Central memory CD4-positive, alpha-beta T cell (primary cell): ENCODE data around the gene DLGAP1.
A peak's percentile ranks its signal among the peaks of the same experiment; 100 is the strongest.

Source experiments
- DNase-seq: peaks from one replicate; pipeline ENCODE4 v3.0.0; 2022

Gene DLGAP1

GRCh38 chr18:3552305-3552704 is 902.8 kb downstream of the DLGAP1 start:
- no peak for DNase-seq

GRCh38 chr18:3547891-3548615 is 907.1 kb downstream of the DLGAP1 start:
- DNase-seq = no peak

- no peak for DNase-seq
Observed at GRCh38 chr18:3546106-3546505, 909.0 kb downstream of the DLGAP1 start.

- no peak for DNase-seq
Observed at GRCh38 chr18:3544537-3544936, 910.6 kb downstream of the DLGAP1 start.

- no peak for DNase-seq
Observed at GRCh38 chr18:3541549-3542386, 913.3 kb downstream of the DLGAP1 start.

GRCh38 chr18:3540805-3541548 is 914.1 kb downstream of the DLGAP1 start:
- no peak for DNase-seq

- no peak for DNase-seq
Observed at GRCh38 chr18:3538954-3539617, 916.0 kb downstream of the DLGAP1 start.

GRCh38 chr18:3538456-3538855 is 916.7 kb downstream of the DLGAP1 start:
- no peak for DNase-seq

- no peak for DNase-seq
Observed at GRCh38 chr18:3530807-3531206, 924.3 kb downstream of the DLGAP1 start.

- no peak for DNase-seq
Observed at GRCh38 chr18:3529601-3530000, 925.5 kb downstream of the DLGAP1 start.

GRCh38 chr18:3529077-3529476 is 926.0 kb downstream of the DLGAP1 start:
- no peak for DNase-seq

- DNase-seq = no peak
Observed at GRCh38 chr18:3528231-3528630, 926.9 kb downstream of the DLGAP1 start.

- DNase-seq = no peak
Observed at GRCh38 chr18:3526421-3527354, 928.4 kb downstream of the DLGAP1 start.

GRCh38 chr18:3525870-3526420 is 929.2 kb downstream of the DLGAP1 start:
- DNase-seq = peak; percentile 66

GRCh38 chr18:3524706-3525105 is 930.4 kb downstream of the DLGAP1 start:
- DNase-seq = no peak

- no peak for DNase-seq
Observed at GRCh38 chr18:3520230-3521085, 934.6 kb downstream of the DLGAP1 start.

GRCh38 chr18:3514312-3515216 is 940.5 kb downstream of the DLGAP1 start:
- DNase-seq = no peak

GRCh38 chr18:3513481-3513880 is 941.6 kb downstream of the DLGAP1 start:
- no peak for DNase-seq

- DNase-seq = no peak
Observed at GRCh38 chr18:3511980-3512379, 943.1 kb downstream of the DLGAP1 start.
